Gastrocnemius medialis (tissue), 4 donors: Measurements from ENCODE around the gene IER5. TPM values are rescaled to one million over a fixed set of nuclear protein-coding genes. Genes with fewer than 3 reads are reported as not detected.

Experiments used
- ATAC-seq, 2 donors: fragments of 150-250 bp; one replicate each; pipeline ENCODE4 v1.9.1; 2016
- DNase-seq, 2 donors: peaks; one replicate each; pipeline ENCODE4 v3.0.0-alpha.2; 2019
- H3K27ac ChIP-seq, 4 donors: fragments of 200-600 bp; sonication (generic); 1 replicate in 1 of 4; 2 replicates in 3 of 4; pipeline ENCODE4 v1.5.1; 2016 to 2018; ENCODE audit warnings: mild to moderate bottlenecking in 2 of 4, moderate library complexity in 1 of 4
- H3K27me3 ChIP-seq, 3 donors: fragments of 200-600 bp; sonication (generic) in 2 of 3; 1 replicate in 1 of 3; 2 replicates in 2 of 3; pipeline versions ENCODE4 v1.5.1 to v1.6.0; 2016 to 2019; ENCODE audit warnings: mild to moderate bottlenecking in 1 of 3, moderate library complexity in 1 of 3
- H3K36me3 ChIP-seq, 2 donors: fragments of 200-600 bp; sonication (generic) in 1 of 2; one replicate each; pipeline ENCODE4 v1.5.1; 2017 to 2018
- H3K4me1 ChIP-seq, 2 donors: fragments of 200-600 bp; sonication (generic) in 1 of 2; one replicate each; pipeline ENCODE4 v1.5.1; 2016 to 2017; ENCODE audit warnings: mild to moderate bottlenecking in 2 of 2
- H3K4me3 ChIP-seq, 4 donors: fragments of 200-600 bp; sonication (generic) in 3 of 4; 1 replicate in 1 of 4; 2 replicates in 3 of 4; pipeline ENCODE4 v1.5.1; 2016 to 2019; ENCODE audit warnings: mild to moderate bottlenecking in 2 of 4
- H3K9me3 ChIP-seq, 3 donors: fragments of 200-600 bp; sonication (generic) in 2 of 3; 1 replicate in 1 of 3; 2 replicates in 2 of 3; pipeline ENCODE4 v1.5.1; 2016 to 2019
- CTCF ChIP-seq, 5 experiments: fragments of 450-650 bp in 3 of 5; fragments of 200-600 bp in 2 of 5; sonication (generic) in 2 of 5; IDR thresholded peaks in 4 of 5; conservative IDR thresholded peaks in 1 of 5; 1 replicate in 4 of 5; 2 replicates in 1 of 5; pipeline ENCODE4 v1.5.1; 2016 to 2019; ENCODE audit warnings: antibody characterized with exemption in 5 of 5, mild to moderate bottlenecking in 3 of 5, moderate library complexity in 3 of 5
- POLR2A ChIP-seq, 2 donors: fragments of 450-650 bp; IDR thresholded peaks; one replicate each; pipeline ENCODE4 v1.6.1; 2017; ENCODE audit warnings: antibody characterized with exemption in 2 of 2, mild to moderate bottlenecking in 2 of 2, moderate library complexity in 2 of 2
- in situ Hi-C, 4 donors: fragments of 200-750 bp; cut with MboI; loops; one replicate each; pipeline versions ENCODE4 v1.15.0 to v1.8.0; 2017; ENCODE audit warnings: low sequenced_read_pairs in 4 of 4
- intact Hi-C: fragments of 100-400 bp; cut with DNase I; formaldehyde crosslinking; loops from one replicate; pipeline ENCODE4 v1.15.1; 2023; ENCODE audit warnings: low total_unique reads
- total RNA-seq, 4 donors: library from RNA; depleted of rRNA; stranded (reverse); fragments of >200 nt; gene quantifications; one replicate each; pipeline versions ENCODE4 v1.1.0 to v1.2.3, GENCODE V29; 2016

IER5 gene
- total RNA-seq, 4 donors from 2014 or later = 18.7 to 39.8 (median 26.1) TPM

GRCh38 chr1:181102841-181103240 lies 14.3 kb downstream of the IER5 start:
- Histone ChIP-seq H3K9me3 (no peaks in the 10 kb centered on the region), H3K36me3 (no peaks in the 10 kb centered on the region), H3K27me3 (no peaks in the 10 kb centered on the region), H3K4me1 (peaks cover 29 to 39% of the 10 kb centered on the region in 2 donors), H3K27ac (no peak overlapping the region), H3K4me3 (no peak overlapping the region)
- no peak for TF ChIP-seq POLR2A (IDR thresholded peaks at IDR 0.05)
- TF ChIP-seq CTCF (IDR thresholded peaks at IDR 0.05 in 4 of 5, conservative IDR thresholded peaks at IDR 0.05 in 1 of 5) = no peak
- intact Hi-C loops = no loop called here
- in situ Hi-C loops = no loop called here
- DNase-seq (no peak), ATAC-seq (no peak)

DNA sequence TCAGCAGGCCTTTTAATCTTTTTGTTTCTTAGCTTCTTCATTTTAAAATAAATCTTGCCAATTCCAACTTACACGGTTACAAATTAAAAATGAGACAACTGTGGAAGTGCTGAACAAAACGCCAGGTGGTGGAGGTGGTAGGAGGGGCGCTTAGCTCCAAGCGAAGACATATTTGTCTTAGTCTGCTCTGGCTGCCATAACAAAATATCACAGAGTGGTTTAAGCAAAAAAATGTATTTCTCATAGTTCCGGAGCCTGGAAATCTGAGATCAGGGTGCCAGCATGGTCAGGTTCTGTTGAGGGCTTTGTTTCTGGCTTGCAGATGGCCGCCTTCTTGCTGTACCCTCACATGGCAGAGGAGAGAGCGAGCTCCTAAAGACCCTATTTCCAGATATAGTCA lies 14.9 kb downstream of the IER5 start:
- H3K4me1 ChIP-seq = peaks cover 29 to 39% of the 10 kb centered on the region in 2 donors

GRCh38 chr1:181104042-181104789 lies 15.7 kb downstream of the IER5 start:
- H3K4me1 ChIP-seq = peaks cover 28 to 39% of the 10 kb centered on the region in 2 donors
- H3K36me3 ChIP-seq = no peaks in the 10 kb centered on the region
- TF ChIP-seq CTCF (IDR thresholded peaks at IDR 0.05 in 4 of 5, conservative IDR thresholded peaks at IDR 0.05 in 1 of 5) (no peak), POLR2A (IDR thresholded peaks at IDR 0.05) (no peak)
- no peaks in the 10 kb centered on the region for H3K27me3 ChIP-seq
- DNase-seq = peak in 1 of 2 donors; percentile 45
- no peaks in the 10 kb centered on the region for H3K9me3 ChIP-seq
- H3K4me3 ChIP-seq = peak overlapping the region; percentile 70 to 100 (median 79)
- in situ Hi-C loops = no loop called here
- peak overlapping the region; percentile 79 to 95 (median 88) for H3K27ac ChIP-seq
- peak; percentile 34 to 39 for ATAC-seq
- intact Hi-C loops = no loop called here

More for the DNA sequence above, 14.9 kb downstream of the IER5 start:
- Histone ChIP-seq H3K27ac (no peak overlapping the region), H3K36me3 (no peaks in the 10 kb centered on the region), H3K4me3 (no peak overlapping the region), H3K9me3 (no peaks in the 10 kb centered on the region), H3K27me3 (no peaks in the 10 kb centered on the region)
- no peak for TF ChIP-seq POLR2A (IDR thresholded peaks at IDR 0.05)
- TF ChIP-seq CTCF (IDR thresholded peaks at IDR 0.05 in 4 of 5, conservative IDR thresholded peaks at IDR 0.05 in 1 of 5) = no peak
- intact Hi-C loops (no loop called here), in situ Hi-C loops (no loop called here)
- ATAC-seq = no peak
- DNase-seq = no peak

DNA sequence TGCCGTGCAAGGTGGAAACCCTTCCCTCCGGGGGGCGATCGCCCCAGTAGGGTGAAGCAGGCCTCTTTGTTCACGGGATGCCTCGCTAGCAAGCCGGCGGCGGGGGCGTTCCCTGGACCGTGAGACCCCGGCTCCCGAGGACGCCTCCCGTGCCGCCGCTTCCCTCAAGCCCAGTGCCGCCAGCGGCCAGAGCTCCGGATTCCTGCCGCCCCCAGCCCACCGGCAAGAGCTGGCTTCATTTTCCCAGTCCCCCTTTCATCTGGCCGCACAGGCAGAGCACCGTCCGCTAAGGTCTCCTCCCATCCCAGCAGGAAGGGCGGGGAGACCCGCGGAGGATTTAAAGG lies 16.3 kb downstream of the IER5 start:
- Histone ChIP-seq H3K4me3 (peak overlapping the region; percentile 70 to 100 (median 79)), H3K27ac (peak overlapping the region; percentile 79 to 95 (median 88)), H3K4me1 (peaks cover 23 to 35% of the 10 kb centered on the region in 2 donors), H3K9me3 (no peaks in the 10 kb centered on the region), H3K27me3 (no peaks in the 10 kb centered on the region), H3K36me3 (no peaks in the 10 kb centered on the region)
- DNase-seq (no peak), ATAC-seq (no peak)
- intact Hi-C loops = loop anchor here (1.0 kb wide), 1 partner anchor 16 kb away; the partner anchor contains the start of gene IER5
- in situ Hi-C loops = no loop called here
- TF ChIP-seq CTCF (IDR thresholded peaks at IDR 0.05 in 4 of 5, conservative IDR thresholded peaks at IDR 0.05 in 1 of 5) (peak in 3 of 5 experiments; percentile 24 to 45 (median 31)), POLR2A (IDR thresholded peaks at IDR 0.05) (no peak)
